ENCODE results near the gene SLCO1B3. TPM values are rescaled to one million over a fixed set of nuclear protein-coding genes. Genes with fewer than 3 reads are reported as not detected.

The SLCO1B3 gene
- total and polyA plus RNA-seq, 2 experiments from 2014 or later, result 0.17 TPM; not detected in 1

DNA sequence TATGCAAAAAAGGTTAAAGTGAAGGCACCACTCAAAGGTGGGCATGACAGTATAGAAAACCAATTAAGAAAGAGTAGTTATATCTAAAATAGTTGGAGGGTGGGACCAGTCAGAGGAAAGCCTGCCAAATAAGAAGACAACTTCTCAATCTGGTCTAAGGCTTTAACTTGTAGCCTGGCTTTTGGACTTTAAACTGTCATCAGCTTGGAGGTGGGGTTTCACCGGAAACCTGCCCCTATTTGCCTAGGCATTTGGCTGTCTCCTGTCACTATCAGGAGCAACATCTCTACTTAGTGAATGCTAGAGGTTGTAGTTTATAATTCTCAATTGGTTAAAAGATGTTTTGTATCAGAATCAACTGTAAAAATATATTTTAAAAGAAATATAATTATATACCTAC is 107.3 kb downstream of the SLCO1B3 start:
- Mint-ChIP-seq H3K27ac (no peak overlapping the region), H3K4me3 (no peak overlapping the region), H3K4me1 (no peaks in the 10 kb centered on the region), H3K36me3 (ENCODE audit: low read depth) (peaks cover 6% of the 10 kb centered on the region; the same call in 2 of the 3 replicates), H3K9me3 (peaks cover 11% of the 10 kb centered on the region), H3K27me3 (ENCODE audit: insufficient read depth, low read depth, poor library complexity) (no peaks in the 10 kb centered on the region)
- no peaks in the 10 kb centered on the region for H3F3A ChIP-seq (replicated peaks; ENCODE audit: low read depth)
- H3K27ac ChIP-seq (ENCODE audit: low read depth), result no peak overlapping the region
- H3K4me3 ChIP-seq, result no peak overlapping the region
- H4K20me1 ChIP-seq (replicated peaks; ENCODE audit: insufficient read depth), result no peaks in the 10 kb centered on the region
- no peak overlapping the region for H2AFZ ChIP-seq
- no peak for TF ChIP-seq POLR2AphosphoS5 (IDR thresholded peaks at IDR 0.05; ENCODE audit: low read depth)
- TF ChIP-seq, protein P1, sequence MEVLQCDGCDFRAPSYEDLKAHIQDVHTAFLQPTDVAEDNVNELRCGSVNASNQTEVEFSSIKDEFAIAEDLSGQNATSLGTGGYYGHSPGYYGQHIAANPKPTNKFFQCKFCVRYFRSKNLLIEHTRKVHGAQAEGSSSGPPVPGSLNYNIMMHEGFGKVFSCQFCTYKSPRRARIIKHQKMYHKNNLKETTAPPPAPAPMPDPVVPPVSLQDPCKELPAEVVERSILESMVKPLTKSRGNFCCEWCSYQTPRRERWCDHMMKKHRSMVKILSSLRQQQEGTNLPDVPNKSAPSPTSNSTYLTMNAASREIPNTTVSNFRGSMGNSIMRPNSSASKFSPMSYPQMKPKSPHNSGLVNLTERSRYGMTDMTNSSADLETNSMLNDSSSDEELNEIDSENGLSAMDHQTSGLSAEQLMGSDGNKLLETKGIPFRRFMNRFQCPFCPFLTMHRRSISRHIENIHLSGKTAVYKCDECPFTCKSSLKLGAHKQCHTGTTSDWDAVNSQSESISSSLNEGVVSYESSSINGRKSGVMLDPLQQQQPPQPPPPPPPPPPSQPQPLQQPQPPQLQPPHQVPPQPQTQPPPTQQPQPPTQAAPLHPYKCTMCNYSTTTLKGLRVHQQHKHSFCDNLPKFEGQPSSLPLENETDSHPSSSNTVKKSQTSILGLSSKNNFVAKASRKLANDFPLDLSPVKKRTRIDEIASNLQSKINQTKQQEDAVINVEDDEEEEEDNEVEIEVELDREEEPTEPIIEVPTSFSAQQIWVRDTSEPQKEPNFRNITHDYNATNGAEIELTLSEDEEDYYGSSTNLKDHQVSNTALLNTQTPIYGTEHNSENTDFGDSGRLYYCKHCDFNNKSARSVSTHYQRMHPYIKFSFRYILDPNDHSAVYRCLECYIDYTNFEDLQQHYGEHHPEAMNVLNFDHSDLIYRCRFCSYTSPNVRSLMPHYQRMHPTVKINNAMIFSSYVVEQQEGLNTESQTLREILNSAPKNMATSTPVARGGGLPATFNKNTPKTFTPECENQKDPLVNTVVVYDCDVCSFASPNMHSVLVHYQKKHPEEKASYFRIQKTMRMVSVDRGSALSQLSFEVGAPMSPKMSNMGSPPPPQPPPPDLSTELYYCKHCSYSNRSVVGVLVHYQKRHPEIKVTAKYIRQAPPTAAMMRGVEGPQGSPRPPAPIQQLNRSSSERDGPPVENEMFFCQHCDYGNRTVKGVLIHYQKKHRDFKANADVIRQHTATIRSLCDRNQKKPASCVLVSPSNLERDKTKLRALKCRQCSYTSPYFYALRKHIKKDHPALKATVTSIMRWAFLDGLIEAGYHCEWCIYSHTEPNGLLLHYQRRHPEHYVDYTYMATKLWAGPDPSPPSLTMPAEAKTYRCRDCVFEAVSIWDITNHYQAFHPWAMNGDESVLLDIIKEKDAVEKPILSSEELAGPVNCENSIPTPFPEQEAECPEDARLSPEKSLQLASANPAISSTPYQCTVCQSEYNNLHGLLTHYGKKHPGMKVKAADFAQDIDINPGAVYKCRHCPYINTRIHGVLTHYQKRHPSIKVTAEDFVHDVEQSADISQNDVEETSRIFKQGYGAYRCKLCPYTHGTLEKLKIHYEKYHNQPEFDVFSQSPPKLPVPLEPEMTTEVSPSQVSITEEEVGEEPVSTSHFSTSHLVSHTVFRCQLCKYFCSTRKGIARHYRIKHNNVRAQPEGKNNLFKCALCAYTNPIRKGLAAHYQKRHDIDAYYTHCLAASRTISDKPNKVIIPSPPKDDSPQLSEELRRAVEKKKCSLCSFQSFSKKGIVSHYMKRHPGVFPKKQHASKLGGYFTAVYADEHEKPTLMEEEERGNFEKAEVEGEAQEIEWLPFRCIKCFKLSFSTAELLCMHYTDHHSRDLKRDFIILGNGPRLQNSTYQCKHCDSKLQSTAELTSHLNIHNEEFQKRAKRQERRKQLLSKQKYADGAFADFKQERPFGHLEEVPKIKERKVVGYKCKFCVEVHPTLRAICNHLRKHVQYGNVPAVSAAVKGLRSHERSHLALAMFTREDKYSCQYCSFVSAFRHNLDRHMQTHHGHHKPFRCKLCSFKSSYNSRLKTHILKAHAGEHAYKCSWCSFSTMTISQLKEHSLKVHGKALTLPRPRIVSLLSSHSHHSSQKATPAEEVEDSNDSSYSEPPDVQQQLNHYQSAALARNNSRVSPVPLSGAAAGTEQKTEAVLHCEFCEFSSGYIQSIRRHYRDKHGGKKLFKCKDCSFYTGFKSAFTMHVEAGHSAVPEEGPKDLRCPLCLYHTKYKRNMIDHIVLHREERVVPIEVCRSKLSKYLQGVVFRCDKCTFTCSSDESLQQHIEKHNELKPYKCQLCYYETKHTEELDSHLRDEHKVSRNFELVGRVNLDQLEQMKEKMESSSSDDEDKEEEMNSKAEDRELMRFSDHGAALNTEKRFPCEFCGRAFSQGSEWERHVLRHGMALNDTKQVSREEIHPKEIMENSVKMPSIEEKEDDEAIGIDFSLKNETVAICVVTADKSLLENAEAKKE (CRISPR knock-in tag; IDR thresholded peaks at IDR 0.05), result no peak
- TF ChIP-seq, protein P2, sequence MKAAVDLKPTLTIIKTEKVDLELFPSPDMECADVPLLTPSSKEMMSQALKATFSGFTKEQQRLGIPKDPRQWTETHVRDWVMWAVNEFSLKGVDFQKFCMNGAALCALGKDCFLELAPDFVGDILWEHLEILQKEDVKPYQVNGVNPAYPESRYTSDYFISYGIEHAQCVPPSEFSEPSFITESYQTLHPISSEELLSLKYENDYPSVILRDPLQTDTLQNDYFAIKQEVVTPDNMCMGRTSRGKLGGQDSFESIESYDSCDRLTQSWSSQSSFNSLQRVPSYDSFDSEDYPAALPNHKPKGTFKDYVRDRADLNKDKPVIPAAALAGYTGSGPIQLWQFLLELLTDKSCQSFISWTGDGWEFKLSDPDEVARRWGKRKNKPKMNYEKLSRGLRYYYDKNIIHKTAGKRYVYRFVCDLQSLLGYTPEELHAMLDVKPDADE (IDR thresholded peaks at IDR 0.05), result no peak
- no peak for TF ChIP-seq ZNF114 (CRISPR knock-in tag; IDR thresholded peaks at IDR 0.05)
- TF ChIP-seq, protein P3, sequence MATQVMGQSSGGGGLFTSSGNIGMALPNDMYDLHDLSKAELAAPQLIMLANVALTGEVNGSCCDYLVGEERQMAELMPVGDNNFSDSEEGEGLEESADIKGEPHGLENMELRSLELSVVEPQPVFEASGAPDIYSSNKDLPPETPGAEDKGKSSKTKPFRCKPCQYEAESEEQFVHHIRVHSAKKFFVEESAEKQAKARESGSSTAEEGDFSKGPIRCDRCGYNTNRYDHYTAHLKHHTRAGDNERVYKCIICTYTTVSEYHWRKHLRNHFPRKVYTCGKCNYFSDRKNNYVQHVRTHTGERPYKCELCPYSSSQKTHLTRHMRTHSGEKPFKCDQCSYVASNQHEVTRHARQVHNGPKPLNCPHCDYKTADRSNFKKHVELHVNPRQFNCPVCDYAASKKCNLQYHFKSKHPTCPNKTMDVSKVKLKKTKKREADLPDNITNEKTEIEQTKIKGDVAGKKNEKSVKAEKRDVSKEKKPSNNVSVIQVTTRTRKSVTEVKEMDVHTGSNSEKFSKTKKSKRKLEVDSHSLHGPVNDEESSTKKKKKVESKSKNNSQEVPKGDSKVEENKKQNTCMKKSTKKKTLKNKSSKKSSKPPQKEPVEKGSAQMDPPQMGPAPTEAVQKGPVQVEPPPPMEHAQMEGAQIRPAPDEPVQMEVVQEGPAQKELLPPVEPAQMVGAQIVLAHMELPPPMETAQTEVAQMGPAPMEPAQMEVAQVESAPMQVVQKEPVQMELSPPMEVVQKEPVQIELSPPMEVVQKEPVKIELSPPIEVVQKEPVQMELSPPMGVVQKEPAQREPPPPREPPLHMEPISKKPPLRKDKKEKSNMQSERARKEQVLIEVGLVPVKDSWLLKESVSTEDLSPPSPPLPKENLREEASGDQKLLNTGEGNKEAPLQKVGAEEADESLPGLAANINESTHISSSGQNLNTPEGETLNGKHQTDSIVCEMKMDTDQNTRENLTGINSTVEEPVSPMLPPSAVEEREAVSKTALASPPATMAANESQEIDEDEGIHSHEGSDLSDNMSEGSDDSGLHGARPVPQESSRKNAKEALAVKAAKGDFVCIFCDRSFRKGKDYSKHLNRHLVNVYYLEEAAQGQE (IDR thresholded peaks at IDR 0.05; ENCODE audit: unreplicated experiment), result no peak
- no peak for TF ChIP-seq JUNB (IDR thresholded peaks at IDR 0.05; ENCODE audit: unreplicated experiment)
- TF ChIP-seq, protein P4, sequence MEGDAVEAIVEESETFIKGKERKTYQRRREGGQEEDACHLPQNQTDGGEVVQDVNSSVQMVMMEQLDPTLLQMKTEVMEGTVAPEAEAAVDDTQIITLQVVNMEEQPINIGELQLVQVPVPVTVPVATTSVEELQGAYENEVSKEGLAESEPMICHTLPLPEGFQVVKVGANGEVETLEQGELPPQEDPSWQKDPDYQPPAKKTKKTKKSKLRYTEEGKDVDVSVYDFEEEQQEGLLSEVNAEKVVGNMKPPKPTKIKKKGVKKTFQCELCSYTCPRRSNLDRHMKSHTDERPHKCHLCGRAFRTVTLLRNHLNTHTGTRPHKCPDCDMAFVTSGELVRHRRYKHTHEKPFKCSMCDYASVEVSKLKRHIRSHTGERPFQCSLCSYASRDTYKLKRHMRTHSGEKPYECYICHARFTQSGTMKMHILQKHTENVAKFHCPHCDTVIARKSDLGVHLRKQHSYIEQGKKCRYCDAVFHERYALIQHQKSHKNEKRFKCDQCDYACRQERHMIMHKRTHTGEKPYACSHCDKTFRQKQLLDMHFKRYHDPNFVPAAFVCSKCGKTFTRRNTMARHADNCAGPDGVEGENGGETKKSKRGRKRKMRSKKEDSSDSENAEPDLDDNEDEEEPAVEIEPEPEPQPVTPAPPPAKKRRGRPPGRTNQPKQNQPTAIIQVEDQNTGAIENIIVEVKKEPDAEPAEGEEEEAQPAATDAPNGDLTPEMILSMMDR (conservative IDR thresholded peaks at IDR 0.05; ENCODE audit: low read depth in 2 of 2), result no peak
- no peak for TF ChIP-seq NANOG (IDR thresholded peaks at IDR 0.05; ENCODE audit: borderline replicate concordance)
- no peak for TF ChIP-seq EZH2phosphoT487 (IDR thresholded peaks at IDR 0.05; ENCODE audit: unreplicated experiment)
- TF ChIP-seq STAT1 (IDR thresholded peaks at IDR 0.05; ENCODE audit: unreplicated experiment), result no peak
- TF ChIP-seq CREB1 (CRISPR knock-in tag; IDR thresholded peaks at IDR 0.05; ENCODE audit: low read depth), result no peak
- TF ChIP-seq ZNF331 (CRISPR knock-in tag; IDR thresholded peaks at IDR 0.05; ENCODE audit: low read depth), result no peak
- no peak for TF ChIP-seq EZH2 (IDR thresholded peaks at IDR 0.05; ENCODE audit: low read depth, unreplicated experiment)
- H3K9me2 ChIP-seq (ENCODE audit: insufficient read depth), result peaks cover 3% of the 10 kb centered on the region
- H3K36me3 ChIP-seq (ENCODE audit: insufficient read depth), result no peaks in the 10 kb centered on the region
- H3K4me2 ChIP-seq, result no peak overlapping the region
- ATAC-seq (no peak), DNase-seq (ENCODE audit: low spot score) (no peak)
- no peaks in the 10 kb centered on the region for H3K79me2 ChIP-seq (replicated peaks; ENCODE audit: insufficient read depth)
- H3K27me3 ChIP-seq (ENCODE audit: insufficient read depth), result no peaks in the 10 kb centered on the region
- H3K4me1 ChIP-seq (ENCODE audit: insufficient read depth), result no peaks in the 10 kb centered on the region

All from GM23338 (cell line).